ENCODE measurements around the gene VMO1.

VMO1 gene

GRCh38 chr17:4796552-4796920 lies 10.4 kb upstream of the VMO1 start:
- peak; percentile 55 for DNase-seq

- no peak for DNase-seq
Observed at GRCh38 chr17:4795168-4795567, 9.0 kb upstream of the VMO1 start.

- no peak for DNase-seq
Observed at GRCh38 chr17:4790705-4791088, 4.5 kb upstream of the VMO1 start.

GRCh38 chr17:4789951-4790704 lies 4.0 kb upstream of the VMO1 start:
- peak; percentile 92 for DNase-seq

- DNase-seq, result no peak
Observed at GRCh38 chr17:4789701-4789950, 3.5 kb upstream of the VMO1 start.

- DNase-seq, result no peak
Observed at GRCh38 chr17:4788807-4789700, 2.9 kb upstream of the VMO1 start, which contains the start of gene GLTPD2. Gene GLTPD2 (plus strand): TSS chr17:4788964. CDS start chr17:4789012, 48 bp downstream.

GRCh38 chr17:4788159-4788806 lies 2.1 kb upstream of the VMO1 start:
- DNase-seq, result no peak

- no peak for DNase-seq
Observed at GRCh38 chr17:4786516-4786915, 352 bp upstream of the VMO1 start.

GRCh38 chr17:4785311-4786105 lies 656 bp downstream of the VMO1 start:
- DNase-seq, result peak; percentile 14

- peak; percentile 59 for DNase-seq
Observed at GRCh38 chr17:4782652-4783051, 3.5 kb downstream of the VMO1 start.

GRCh38 chr17:4780325-4780955 lies 5.7 kb downstream of the VMO1 start:
- DNase-seq, result no peak

GRCh38 chr17:4777969-4778760 lies 8.0 kb downstream of the VMO1 start:
- DNase-seq, result no peak

- DNase-seq, result no peak
Observed at GRCh38 chr17:4772235-4772613, 13.9 kb downstream of the VMO1 start.

- no peak for DNase-seq
Observed at GRCh38 chr17:4771519-4772234, 14.5 kb downstream of the VMO1 start, which contains the start of gene TM4SF5. Gene TM4SF5 (plus strand): TSS chr17:4771886. CDS start chr17:4771923, 37 bp downstream.

- peak; percentile 53 for DNase-seq
Observed at GRCh38 chr17:4769628-4770027, 16.5 kb downstream of the VMO1 start.

GRCh38 chr17:4768298-4768697 lies 17.9 kb downstream of the VMO1 start:
- DNase-seq, result peak; percentile 85

GRCh38 chr17:4766723-4767122 lies 19.4 kb downstream of the VMO1 start:
- peak; percentile 79 for DNase-seq

GRCh38 chr17:4766201-4766600 lies 20.0 kb downstream of the VMO1 start:
- peak; percentile 95 for DNase-seq

- DNase-seq, result peak; percentile 75
Observed at GRCh38 chr17:4764595-4764994, 21.6 kb downstream of the VMO1 start.

GRCh38 chr17:4759776-4760236 lies 26.4 kb downstream of the VMO1 start:
- DNase-seq, result peak; percentile 88

GRCh38 chr17:4753392-4753791 lies 32.8 kb downstream of the VMO1 start:
- DNase-seq, result no peak

Data from suppressor macrophage treated with lipopolysaccharide for 4 hours (primary cell).